Fibroblast of peridontal ligament (primary cell): ENCODE measurements around the gene AHDC1.
A peak's percentile ranks its signal among the peaks of the same experiment; 100 is the strongest.
"Not testable (repeated sequence)": the region's sequence is repeated elsewhere in the genome, so short reads cannot be mapped to it uniquely, and the experiment has no call there.

Experiments used
- DNase-seq: peaks from one replicate; pipeline ENCODE4 v3.0.0-alpha.2; 2010; ENCODE audit errors: extremely low read depth

The AHDC1 gene

GRCh38 chr1:27563341-27563590 lies 40.7 kb downstream of the AHDC1 start:
- DNase-seq, result no peak

- no peak for DNase-seq
These were observed 41.2 kb downstream of the AHDC1 start for GRCh38 chr1:27562534-27563340.

GRCh38 chr1:27562021-27562420 lies 41.9 kb downstream of the AHDC1 start:
- DNase-seq, result no peak

GRCh38 chr1:27561124-27561899 lies 42.6 kb downstream of the AHDC1 start:
- DNase-seq, result peak; percentile 61

GRCh38 chr1:27560268-27561123 lies 43.4 kb downstream of the AHDC1 start:
- DNase-seq, result no peak

GRCh38 chr1:27559466-27560030 lies 44.4 kb downstream of the AHDC1 start:
- DNase-seq, result no peak

- no peak for DNase-seq
These were observed 46.2 kb downstream of the AHDC1 start for GRCh38 chr1:27557596-27558340.

GRCh38 chr1:27556781-27557595 lies 47.0 kb downstream of the AHDC1 start:
- DNase-seq, result peak; percentile 93

- no peak for DNase-seq
These were observed 47.5 kb downstream of the AHDC1 start for GRCh38 chr1:27556435-27556780.

- no peak for DNase-seq
These were observed 48.1 kb downstream of the AHDC1 start for GRCh38 chr1:27555700-27556424.

GRCh38 chr1:27554759-27555699 lies 48.9 kb downstream of the AHDC1 start:
- no peak for DNase-seq

- DNase-seq, result no peak
These were observed 49.7 kb downstream of the AHDC1 start for GRCh38 chr1:27554293-27554692.

- DNase-seq, result not testable (repeated sequence)
These were observed 50.1 kb downstream of the AHDC1 start for GRCh38 chr1:27553823-27554222.

- DNase-seq, result no peak
These were observed 51.0 kb downstream of the AHDC1 start for GRCh38 chr1:27552911-27553420.

- DNase-seq, result no peak
These were observed 52.0 kb downstream of the AHDC1 start for GRCh38 chr1:27551953-27552312.

GRCh38 chr1:27551170-27551952 lies 52.6 kb downstream of the AHDC1 start:
- no peak for DNase-seq

GRCh38 chr1:27550510-27551169 lies 53.3 kb downstream of the AHDC1 start:
- DNase-seq, result no peak
